Right lobe of liver (tissue), 6 donors: ENCODE data around the gene PRKD3. TPM values are rescaled to one million over a fixed set of nuclear protein-coding genes. Genes with fewer than 3 reads are reported as not detected.
A peak's percentile ranks its signal among the peaks of the same experiment; 100 is the strongest.

Source experiments
- ATAC-seq, 4 donors: fragments of 200-7000 bp; cut with Tn5 transposase; one replicate each; pipeline ENCODE4 v1.9.1; 2020; ENCODE audit warnings: mild to moderate bottlenecking in 4 of 4, moderate library complexity in 4 of 4
- DNase-seq, 3 donors: peaks; one replicate each; pipeline ENCODE4 v3.0.0-alpha.2; 2020
- H3K27ac ChIP-seq, 3 donors: fragments of 200-600 bp; one replicate each; pipeline ENCODE4 v1.8.0; 2022
- H3K27me3 ChIP-seq, 2 donors: fragments of 200-600 bp; one replicate each; pipeline ENCODE4 v1.8.0; 2022
- H3K36me3 ChIP-seq, 4 donors: fragments of 200-600 bp; sonication (generic) in 1 of 4; one replicate each; pipeline versions ENCODE4 v1.5.1 to v1.8.0; 2017 to 2022; ENCODE audit warnings: control low read depth in 1 of 4
- H3K4me1 ChIP-seq, 4 donors: fragments of 200-600 bp; sonication (generic) in 1 of 4; one replicate each; pipeline versions ENCODE4 v1.5.1 to v1.8.0; 2017 to 2022; ENCODE audit warnings: control low read depth in 1 of 4
- H3K4me3 ChIP-seq, 3 donors: fragments of 200-600 bp; one replicate each; pipeline ENCODE4 v1.8.0; 2022
- H3K9me3 ChIP-seq, 4 donors: fragments of 200-600 bp; sonication (generic) in 1 of 4; one replicate each; pipeline versions ENCODE4 v1.5.1 to v1.8.0; 2017 to 2022; ENCODE audit warnings: control low read depth in 1 of 4
- CTCF ChIP-seq, 4 donors: fragments of 200-600 bp in 3 of 4; fragments of 450-650 bp in 1 of 4; IDR thresholded peaks; one replicate each; pipeline versions ENCODE4 v1.5.1 to v1.8.0; 2016 to 2022; ENCODE audit warnings: antibody characterized with exemption in 4 of 4, mild to moderate bottlenecking in 2 of 4
- POLR2A ChIP-seq: fragments of 450-650 bp; IDR thresholded peaks from one replicate; pipeline ENCODE4 v1.6.1; 2017; ENCODE audit warnings: antibody characterized with exemption, mild to moderate bottlenecking
- WGBS: methylation state at CpG from one replicate; pipeline ENCODE4 v1.1.6; 2018; ENCODE audit warnings: low coverage, low lambda C conversion rate; ENCODE audit not compliant: insufficient coverage; ENCODE audit errors: missing lambda C conversion rate; 5-methylcytosine and 5-hydroxymethylcytosine counted together
- intact Hi-C, 2 donors: fragments of 100-400 bp; cut with DNase I; formaldehyde crosslinking; loops; one replicate each; pipeline versions ENCODE4 v1.11.2 to v1.14.1; 2022
- total RNA-seq, 6 experiments: library from RNA; depleted of rRNA in 2 of 6; stranded (reverse); fragments of >200 nt in 2 of 6; fragmentation: NEBNext Ultra II Directional in 3 of 6; extraction: Animal tissue kit (Norgen Biotek cat#: 25700) in 3 of 6; gene quantifications; one replicate each; pipeline versions ENCODE4 v1.1.0 to v1.2.4, GENCODE V29; 2016 to 2023
- donor health status: DM: no; HTN: yes; CAD: no.
- donor health status: DM: no; HTN: no; CAD: no.
- donor health status: DM: no; HTN: no; CAD: no.
- donor health status: DM: no; HTN: yes; CAD: no.
- donor health status: DM: no; HTN: yes; CAD: no.

PRKD3 gene
- total RNA-seq, 6 experiments from 2014 or later: 8.4 to 15.2 (median 10.9) TPM

- no peak for DNase-seq
- Histone ChIP-seq H3K36me3 (no peaks in the 10 kb centered on the region), H3K4me1 (peaks cover 0 to 23% (median 8%) of the 10 kb centered on the region in 4 donors), H3K27ac (no peak overlapping the region), H3K9me3 (no peaks in the 10 kb centered on the region), H3K27me3 (no peaks in the 10 kb centered on the region), H3K4me3 (no peak overlapping the region)
- no peak for ATAC-seq
- TF ChIP-seq POLR2A (no peak), CTCF (IDR thresholded peaks at IDR 0.05) (no peak)
- intact Hi-C loops: no loop called here
Measured at GRCh38 chr2:37322368-37322767, 2.3 kb downstream of the PRKD3 start.

GRCh38 chr2:37321029-37321682 lies 3.5 kb downstream of the PRKD3 start:
- ATAC-seq (no peak), DNase-seq (no peak)
- 80% methylated on average over 4 of the region's 4 CpGs for WGBS
- no peaks in the 10 kb centered on the region for H3K27me3 ChIP-seq
- no peak overlapping the region for H3K4me3 ChIP-seq
- H3K9me3 ChIP-seq: no peaks in the 10 kb centered on the region
- no peak overlapping the region for H3K27ac ChIP-seq
- peaks cover 0 to 14% (median 4%) of the 10 kb centered on the region in 4 donors for H3K4me1 ChIP-seq
- no peak for TF ChIP-seq POLR2A
- no peak for TF ChIP-seq CTCF (IDR thresholded peaks at IDR 0.05)
- H3K36me3 ChIP-seq: no peaks in the 10 kb centered on the region
- intact Hi-C loops: no loop called here

- no peaks in the 10 kb centered on the region for H3K27me3 ChIP-seq
- peaks cover 0 to 7% (median 2%) of the 10 kb centered on the region in 4 donors for H3K4me1 ChIP-seq
- ATAC-seq (no peak), DNase-seq (no peak)
- H3K36me3 ChIP-seq: peaks cover 0 to 2% (median 0%) of the 10 kb centered on the region in 4 donors
- no peaks in the 10 kb centered on the region for H3K9me3 ChIP-seq
- intact Hi-C loops: no loop called here
- 87% methylated on average over 7 of the region's 12 CpGs for WGBS
- TF ChIP-seq CTCF (IDR thresholded peaks at IDR 0.05): no peak
- no peak for TF ChIP-seq POLR2A
- no peak overlapping the region for H3K27ac ChIP-seq
- no peak overlapping the region for H3K4me3 ChIP-seq
Measured at GRCh38 chr2:37319754-37320609, 4.7 kb downstream of the PRKD3 start.

- WGBS: 69% methylated on average over 5 of the region's 5 CpGs
- Histone ChIP-seq H3K4me1 (peaks cover 0 to 7% (median 2%) of the 10 kb centered on the region in 4 donors), H3K36me3 (peaks cover 0 to 2% (median 0%) of the 10 kb centered on the region in 4 donors), H3K4me3 (no peak overlapping the region), H3K9me3 (no peaks in the 10 kb centered on the region), H3K27me3 (no peaks in the 10 kb centered on the region), H3K27ac (no peak overlapping the region)
- DNase-seq: no peak
- ATAC-seq: peak in 2 of 4 donors; percentile 22 to 56
- TF ChIP-seq CTCF (IDR thresholded peaks at IDR 0.05): no peak
- TF ChIP-seq POLR2A: no peak
- intact Hi-C loops: no loop called here
Measured at GRCh38 chr2:37318401-37318800, 6.2 kb downstream of the PRKD3 start.
